HG03139 (cell line): ENCODE results near the gene HYCC1.

Experiments
- ATAC-seq: cut with Tn5 transposase; IDR thresholded peaks from one replicate; pipeline ENCODE4 v1.9.1; 2021; ENCODE audit not compliant: unreplicated experiment

The HYCC1 gene

DNA sequence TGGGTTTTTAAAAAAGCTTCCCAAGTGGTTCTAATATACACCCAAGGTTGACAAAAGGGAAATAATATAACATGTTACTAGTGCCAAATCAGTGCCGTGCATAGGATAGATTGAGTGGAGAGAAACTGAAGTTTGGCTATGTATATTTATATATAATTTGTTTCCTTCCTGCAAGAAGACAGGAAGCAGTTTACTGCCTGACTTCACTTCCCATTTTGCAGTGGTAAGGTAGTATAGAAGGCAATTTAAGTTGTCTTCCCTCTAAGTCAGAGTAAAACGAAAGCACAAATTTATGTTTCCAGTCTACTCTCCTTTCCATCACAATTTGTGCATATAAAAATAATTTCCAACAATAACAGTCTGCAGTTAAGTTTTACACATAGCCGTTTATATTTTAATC lies 3.4 kb upstream of the HYCC1 start:
- ATAC-seq: no peak

- ATAC-seq: no peak
Observed at GRCh38 chr7:23016345-23017253, 2.7 kb upstream of the HYCC1 start.

GRCh38 chr7:23014681-23015080 lies 751 bp upstream of the HYCC1 start:
- ATAC-seq: no peak

DNA sequence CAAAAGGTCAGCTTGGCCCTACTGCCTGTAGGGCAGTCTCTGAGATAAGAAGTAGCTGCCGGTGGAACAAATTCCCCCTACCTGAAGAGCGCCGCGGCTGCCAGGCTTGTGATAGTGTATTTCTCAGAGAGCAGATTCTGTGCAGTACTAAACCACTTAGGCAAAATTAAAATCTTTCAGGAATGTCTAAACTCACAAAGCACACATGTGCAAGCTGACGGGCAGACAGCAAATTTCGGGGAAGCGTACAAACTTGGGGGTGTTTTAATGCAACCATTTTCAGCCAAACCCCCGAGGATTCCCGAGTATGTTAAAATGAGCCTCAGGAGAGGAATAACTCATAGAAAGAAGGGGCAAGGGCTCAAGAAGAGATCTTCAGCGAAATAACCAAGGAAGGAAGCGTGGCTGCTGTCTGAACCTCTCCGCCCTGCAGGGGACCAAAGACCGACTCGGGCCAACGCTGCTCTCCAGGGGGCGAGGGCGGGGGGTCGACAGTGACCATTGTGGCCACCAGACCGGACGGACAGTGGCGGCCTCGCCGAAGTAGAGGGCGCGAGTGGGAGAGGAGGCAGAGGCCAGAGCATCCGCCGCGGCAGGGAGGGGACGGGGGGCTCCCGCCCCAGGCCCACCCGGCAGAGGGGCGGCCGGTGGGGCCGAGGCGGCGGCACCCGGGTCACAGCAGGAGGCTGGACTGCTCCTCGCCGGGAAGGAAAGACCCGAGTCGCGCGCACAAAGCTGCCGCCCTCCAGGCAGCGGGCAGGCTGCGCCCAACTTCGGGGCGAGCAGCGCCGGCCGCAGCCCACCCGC lies 819 bp downstream of the HYCC1 start:
- ATAC-seq: peak; percentile 3

DNA sequence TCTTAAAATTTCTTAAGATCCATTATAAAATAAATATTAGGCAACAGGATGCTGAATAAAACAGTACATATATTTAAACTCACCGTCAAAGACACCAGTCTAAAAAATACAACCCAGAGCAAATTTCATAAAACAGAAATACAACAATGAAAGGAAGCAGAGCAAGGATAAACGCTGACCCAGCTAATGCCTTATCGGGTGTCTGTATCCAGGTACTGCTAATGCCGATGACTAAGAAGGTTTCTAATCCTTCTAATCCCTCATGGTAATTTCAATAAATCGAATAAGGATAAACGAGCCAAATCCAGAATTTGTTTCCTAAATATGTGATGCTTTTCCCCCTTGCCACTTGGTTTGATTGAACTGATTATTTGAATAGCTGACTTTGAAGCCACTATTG lies 1.7 kb downstream of the HYCC1 start:
- no peak for ATAC-seq

GRCh38 chr7:23011222-23011924 lies 2.6 kb downstream of the HYCC1 start:
- ATAC-seq: no peak

DNA sequence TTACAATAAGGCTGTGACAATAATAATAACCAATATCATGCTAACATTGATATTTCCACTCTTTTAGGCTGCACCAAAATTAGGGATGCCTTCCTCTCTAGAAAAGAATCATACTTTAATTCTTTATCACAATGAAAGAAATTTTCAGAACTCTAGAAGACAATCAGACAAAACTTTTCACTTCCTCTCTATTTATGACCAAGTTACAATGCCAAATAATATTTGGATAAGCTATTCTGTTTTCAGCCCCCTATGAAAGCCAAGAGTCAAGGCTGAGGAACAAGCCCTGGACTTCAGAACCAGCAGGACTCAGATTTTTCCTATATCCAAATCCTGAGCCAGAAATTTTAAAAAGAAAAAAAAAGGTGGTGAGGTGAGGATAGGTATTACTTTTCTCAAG lies 4.6 kb downstream of the HYCC1 start:
- ATAC-seq: no peak

DNA sequence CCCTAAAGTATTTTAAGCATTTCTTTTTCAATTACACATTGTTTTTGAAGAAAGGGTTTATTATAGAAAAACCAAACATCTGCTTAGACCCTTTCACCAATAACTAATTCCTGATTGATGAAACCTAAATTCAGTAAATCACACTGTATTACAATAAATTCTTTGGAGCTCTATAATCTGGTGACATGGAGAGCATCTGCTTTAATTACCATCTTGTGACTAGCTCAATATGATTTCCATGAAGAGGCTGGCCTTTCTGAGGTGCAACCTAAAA lies 9.7 kb downstream of the HYCC1 start:
- no peak for ATAC-seq

GRCh38 chr7:23003505-23004246 lies 10.3 kb downstream of the HYCC1 start:
- no peak for ATAC-seq

- ATAC-seq: no peak
Observed at GRCh38 chr7:23002698-23003097, 11.2 kb downstream of the HYCC1 start.

DNA sequence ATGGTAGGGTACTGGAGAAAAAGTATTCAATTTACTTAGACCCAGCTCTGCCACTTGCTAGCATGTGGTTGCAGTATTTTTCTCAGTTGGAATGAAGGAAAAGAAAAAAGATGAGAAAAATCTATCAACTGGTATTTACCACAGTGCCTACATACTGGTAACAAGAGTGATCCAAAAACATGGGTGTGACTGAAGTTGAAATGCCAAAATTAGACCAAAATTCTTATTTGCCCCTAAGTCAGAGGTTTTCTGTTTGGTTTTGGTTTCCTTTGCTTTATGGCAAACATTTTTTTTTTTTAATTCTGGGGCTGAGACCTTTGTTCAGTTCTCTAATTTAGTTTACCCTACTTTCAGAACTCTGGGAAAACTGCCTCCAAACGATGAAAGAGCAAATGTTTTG lies 12.3 kb downstream of the HYCC1 start:
- ATAC-seq: no peak

DNA sequence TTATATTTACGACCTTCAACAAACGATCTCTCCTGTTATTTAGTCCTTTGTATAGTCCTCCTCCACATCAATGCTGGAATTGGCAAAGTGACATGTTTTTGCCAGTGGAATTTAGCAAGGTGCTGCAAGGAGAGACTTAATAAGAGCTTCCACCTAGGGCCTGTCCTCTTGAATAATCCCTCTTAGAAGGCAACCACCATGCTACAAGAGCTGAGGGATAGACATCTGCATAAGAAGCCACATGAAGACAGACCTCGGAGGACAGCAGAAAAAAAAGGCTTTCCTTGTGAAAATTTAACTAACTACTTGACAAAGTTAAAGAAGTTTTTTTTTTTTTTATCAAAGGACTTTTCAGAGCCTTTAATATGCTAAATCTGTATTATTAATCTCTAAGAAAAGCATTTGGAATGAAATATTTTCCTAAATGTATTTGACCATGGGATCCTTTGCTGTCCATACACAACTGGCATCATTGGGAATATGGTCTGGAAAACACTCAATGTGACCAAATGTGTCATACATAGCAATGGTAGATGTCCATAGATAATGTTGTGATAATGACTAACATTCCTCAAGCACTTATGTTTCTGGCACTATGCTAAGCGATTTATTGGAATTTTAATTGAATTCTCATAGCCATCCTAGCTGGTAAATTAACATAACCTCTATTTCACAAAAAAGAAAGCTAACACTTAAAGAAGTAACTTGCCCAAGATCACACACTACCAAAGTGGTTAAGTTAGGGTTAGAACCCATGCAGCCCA lies 13.2 kb downstream of the HYCC1 start:
- ATAC-seq: no peak

DNA sequence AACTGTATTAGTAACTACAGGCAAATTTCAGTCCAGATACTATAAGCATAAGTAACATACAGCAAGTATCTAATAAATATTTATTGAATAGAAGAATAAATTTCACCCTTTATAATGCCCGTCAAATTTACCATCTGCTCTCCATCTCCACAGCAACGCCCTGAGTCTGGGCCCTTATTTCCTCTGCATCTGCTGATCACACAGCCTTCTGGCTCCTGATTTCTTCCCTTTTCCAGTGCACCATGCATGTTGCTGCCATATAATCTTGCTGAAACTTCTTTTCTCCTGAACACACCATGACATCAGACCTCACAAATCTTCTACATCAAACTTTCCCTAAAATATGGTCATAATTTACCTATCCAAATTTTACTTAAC lies 15.4 kb downstream of the HYCC1 start:
- ATAC-seq: no peak

- no peak for ATAC-seq
Observed at GRCh38 chr7:22997871-22998518, 15.9 kb downstream of the HYCC1 start.

GRCh38 chr7:22996470-22996869 lies 17.5 kb downstream of the HYCC1 start:
- ATAC-seq: no peak

- ATAC-seq: no peak
Observed at GRCh38 chr7:22995011-22995410, 18.9 kb downstream of the HYCC1 start.

- peak; percentile 71 for ATAC-seq
Observed at GRCh38 chr7:22992874-22993840, 20.8 kb downstream of the HYCC1 start.

- no peak for ATAC-seq
Observed at GRCh38 chr7:22990588-22990949, 23.4 kb downstream of the HYCC1 start.
